Measurements from ENCODE around the gene RHOBTB3.

RHOBTB3 gene

DNA sequence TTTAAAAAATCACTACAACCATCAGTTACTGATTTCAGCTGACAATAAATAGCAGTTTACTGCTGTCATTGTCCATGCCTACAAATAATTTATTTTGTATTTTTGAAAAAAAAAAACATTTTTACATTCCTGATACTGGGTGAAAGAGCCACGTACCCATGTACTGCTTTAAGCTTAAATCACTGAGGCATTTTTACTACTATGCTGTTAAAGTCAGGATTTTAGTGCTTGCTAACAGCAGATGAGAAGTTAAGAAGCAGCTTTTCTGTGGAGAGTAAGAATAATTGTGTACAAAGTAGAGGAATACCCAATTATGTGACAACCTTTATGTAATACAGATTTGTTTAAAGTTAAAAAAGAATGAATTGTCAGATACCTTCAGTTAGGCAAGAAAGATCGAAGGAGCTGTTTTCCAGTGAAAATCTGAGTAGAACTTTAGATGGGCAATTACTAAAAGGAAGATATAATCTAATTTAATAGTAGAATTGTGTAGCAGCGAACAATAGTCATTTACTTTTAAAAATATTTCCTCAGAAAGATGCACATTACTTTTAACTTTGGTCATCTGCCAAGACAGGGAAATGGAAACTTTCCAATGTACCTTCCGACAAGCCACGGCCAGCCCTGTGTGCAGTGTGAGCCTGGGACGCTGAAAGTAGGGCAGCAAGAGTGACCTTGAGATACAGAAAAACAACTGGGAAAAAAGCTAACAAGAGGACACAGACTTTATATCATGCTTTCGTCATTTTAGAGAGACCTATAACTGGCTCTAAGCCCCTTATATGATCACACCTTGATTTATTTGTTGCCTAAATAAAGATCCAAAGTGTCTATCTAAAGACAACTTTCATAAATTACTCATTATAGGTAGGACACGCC, 39.9 kb downstream of the RHOBTB3 start:
- Histone ChIP-seq H3K4me1 (ENCODE audit: control insufficient read depth, insufficient read depth, low read length) (peaks cover 7% of the 10 kb centered on the region), H3K36me3 (ENCODE audit: control insufficient read depth, insufficient read depth, low read length) (peaks cover 3% of the 10 kb centered on the region), H3K27ac (ENCODE audit: low read depth, low read length) (peak overlapping the region; percentile 33), H3K9ac (ENCODE audit: low read length) (no peak overlapping the region), H3K27me3 (ENCODE audit: control insufficient read depth, insufficient read depth, low read length) (no peaks in the 10 kb centered on the region), H3K4me3 (ENCODE audit: low read length) (no peak overlapping the region)

DNA sequence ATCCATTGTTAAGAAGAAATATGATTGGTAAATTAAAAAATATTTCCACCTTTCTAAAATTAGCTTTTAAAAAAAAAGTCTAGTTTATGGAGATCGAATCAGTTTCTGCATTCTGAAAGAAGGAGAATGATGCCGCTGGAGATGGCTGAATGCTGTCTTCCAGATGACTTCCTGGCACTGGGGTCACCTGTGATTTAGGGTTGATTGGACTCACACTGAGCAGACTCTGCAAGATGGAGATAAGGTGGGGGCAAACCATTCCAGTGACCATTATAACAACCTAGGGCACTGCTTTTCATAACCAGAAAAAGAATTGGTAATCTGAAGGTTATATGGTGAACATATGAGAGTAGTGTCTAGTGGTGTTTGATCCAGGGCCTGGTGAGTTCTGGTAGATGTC, 40.8 kb downstream of the RHOBTB3 start:
- H3K27me3 ChIP-seq (ENCODE audit: control insufficient read depth, insufficient read depth, low read length) = no peaks in the 10 kb centered on the region
- no peak overlapping the region for H3K4me3 ChIP-seq (ENCODE audit: low read length)
- peaks cover 7% of the 10 kb centered on the region for H3K4me1 ChIP-seq (ENCODE audit: control insufficient read depth, insufficient read depth, low read length)
- H3K27ac ChIP-seq (ENCODE audit: low read depth, low read length) = no peak overlapping the region
- H3K9ac ChIP-seq (ENCODE audit: low read length) = no peak overlapping the region
- peaks cover 3% of the 10 kb centered on the region for H3K36me3 ChIP-seq (ENCODE audit: control insufficient read depth, insufficient read depth, low read length)

DNA sequence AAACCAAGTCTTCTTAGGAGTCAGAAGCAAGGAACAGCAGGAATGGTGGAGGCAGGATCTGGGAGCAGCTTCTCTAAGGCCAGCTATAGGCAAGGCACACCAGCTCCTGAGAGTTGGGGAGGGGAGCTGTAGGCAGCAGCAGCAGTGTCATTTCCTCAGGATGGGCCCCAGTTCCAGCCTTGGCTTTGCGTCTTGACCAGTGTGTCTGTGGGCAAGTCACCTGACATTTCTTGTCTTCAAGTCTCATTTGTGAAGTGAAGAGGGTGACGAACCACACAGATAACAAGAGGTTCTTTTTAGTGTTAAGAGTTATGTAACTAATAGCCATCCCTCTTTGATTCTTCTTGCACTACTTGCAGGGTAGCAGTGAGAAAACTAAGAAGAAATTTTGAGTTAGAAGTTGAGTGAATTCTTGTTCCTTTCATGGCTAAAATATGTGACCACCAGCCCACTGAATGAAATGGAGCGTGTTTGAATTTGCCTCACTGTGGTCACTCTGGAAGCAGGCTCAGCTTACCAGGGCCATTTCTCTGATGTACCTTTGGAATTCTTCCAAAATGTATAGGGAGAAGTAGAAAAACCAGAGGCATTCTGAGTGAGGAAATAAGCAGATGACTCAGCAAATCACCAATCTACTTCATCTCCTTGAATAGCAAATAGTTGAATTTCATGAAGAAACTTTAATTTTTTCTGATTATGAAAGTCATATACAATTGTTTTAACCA, 42.4 kb downstream of the RHOBTB3 start:
- Histone ChIP-seq H3K4me3 (ENCODE audit: low read length) (no peak overlapping the region), H3K27ac (ENCODE audit: low read depth, low read length) (no peak overlapping the region), H3K27me3 (ENCODE audit: control insufficient read depth, insufficient read depth, low read length) (no peaks in the 10 kb centered on the region), H3K9ac (ENCODE audit: low read length) (no peak overlapping the region), H3K4me1 (ENCODE audit: control insufficient read depth, insufficient read depth, low read length) (peaks cover 7% of the 10 kb centered on the region), H3K36me3 (ENCODE audit: control insufficient read depth, insufficient read depth, low read length) (peaks cover 3% of the 10 kb centered on the region)

DNA sequence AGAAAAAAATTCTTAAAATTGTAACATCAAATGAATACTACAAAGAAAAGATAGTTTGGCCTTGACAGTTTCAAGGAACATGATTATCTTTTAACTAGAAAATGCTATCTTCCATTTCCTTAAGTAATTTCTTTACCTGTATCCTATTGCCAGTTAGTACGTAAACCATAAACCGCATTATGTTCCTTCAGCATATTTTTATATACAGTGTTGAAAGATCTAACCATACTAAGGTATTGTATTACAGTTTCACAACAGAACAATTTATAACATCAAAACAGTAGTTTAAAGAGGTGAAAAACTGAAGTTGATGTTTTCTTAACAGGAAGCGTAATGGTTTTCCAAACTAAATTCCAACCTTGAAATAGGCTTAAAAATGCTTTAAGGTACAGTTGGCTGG, 46.3 kb downstream of the RHOBTB3 start:
- no peaks in the 10 kb centered on the region for H3K36me3 ChIP-seq (ENCODE audit: control insufficient read depth, insufficient read depth, low read length)
- no peak overlapping the region for H3K27ac ChIP-seq (ENCODE audit: low read depth, low read length)
- no peaks in the 10 kb centered on the region for H3K4me1 ChIP-seq (ENCODE audit: control insufficient read depth, insufficient read depth, low read length)

DNA sequence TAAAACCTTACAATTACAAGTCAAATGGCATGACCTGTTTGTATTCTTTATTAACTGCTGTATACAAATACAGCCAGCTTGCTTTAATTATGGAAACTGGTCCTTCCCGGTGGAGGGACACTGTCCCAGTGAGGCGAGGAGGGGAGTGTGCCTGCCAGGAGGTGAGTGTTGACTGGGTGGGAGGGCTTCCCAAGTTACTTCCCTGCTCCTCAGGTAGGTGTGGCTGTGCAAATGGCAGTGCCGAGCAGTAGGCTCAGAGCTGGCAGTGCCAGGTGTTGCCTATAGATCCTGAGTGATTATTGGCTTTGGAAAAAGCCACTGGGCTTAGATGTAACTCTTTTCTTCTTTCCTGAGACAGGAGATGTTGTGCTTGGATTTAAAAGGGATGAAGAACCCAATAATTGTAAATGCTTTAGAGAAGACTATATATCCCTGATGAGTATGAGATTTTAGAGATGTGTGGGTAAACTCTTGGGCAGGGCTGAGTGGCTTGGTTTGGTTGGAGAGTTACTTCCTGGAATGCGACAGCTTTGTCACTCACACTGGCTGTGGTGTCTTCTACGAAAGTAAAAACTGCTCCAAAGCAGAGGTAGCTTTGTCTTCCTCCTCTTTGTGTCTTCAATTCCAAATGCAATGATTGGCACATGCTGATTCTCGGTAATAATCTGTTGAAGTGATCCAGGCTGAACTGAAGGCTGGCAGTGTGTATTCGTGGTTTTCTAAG, 47.7 kb downstream of the RHOBTB3 start:
- Histone ChIP-seq H3K4me1 (ENCODE audit: control insufficient read depth, insufficient read depth, low read length) (no peaks in the 10 kb centered on the region), H3K27me3 (ENCODE audit: control insufficient read depth, insufficient read depth, low read length) (no peaks in the 10 kb centered on the region), H3K4me3 (ENCODE audit: low read length) (no peak overlapping the region), H3K27ac (ENCODE audit: low read depth, low read length) (no peak overlapping the region), H3K36me3 (ENCODE audit: control insufficient read depth, insufficient read depth, low read length) (no peaks in the 10 kb centered on the region), H3K9ac (ENCODE audit: low read length) (no peak overlapping the region)

More for the DNA sequence above, 46.3 kb downstream of the RHOBTB3 start:
- H3K27me3 ChIP-seq (ENCODE audit: control insufficient read depth, insufficient read depth, low read length) = no peaks in the 10 kb centered on the region
- no peak overlapping the region for H3K9ac ChIP-seq (ENCODE audit: low read length)
- H3K4me3 ChIP-seq (ENCODE audit: low read length) = no peak overlapping the region

GRCh38 chr5:95779611-95780010, 48.5 kb downstream of the RHOBTB3 start:
- Histone ChIP-seq H3K4me3 (ENCODE audit: low read length) (no peak overlapping the region), H3K27me3 (ENCODE audit: control insufficient read depth, insufficient read depth, low read length) (no peaks in the 10 kb centered on the region), H3K36me3 (ENCODE audit: control insufficient read depth, insufficient read depth, low read length) (no peaks in the 10 kb centered on the region), H3K4me1 (ENCODE audit: control insufficient read depth, insufficient read depth, low read length) (no peaks in the 10 kb centered on the region), H3K9ac (ENCODE audit: low read length) (no peak overlapping the region), H3K27ac (ENCODE audit: low read depth, low read length) (no peak overlapping the region)

DNA sequence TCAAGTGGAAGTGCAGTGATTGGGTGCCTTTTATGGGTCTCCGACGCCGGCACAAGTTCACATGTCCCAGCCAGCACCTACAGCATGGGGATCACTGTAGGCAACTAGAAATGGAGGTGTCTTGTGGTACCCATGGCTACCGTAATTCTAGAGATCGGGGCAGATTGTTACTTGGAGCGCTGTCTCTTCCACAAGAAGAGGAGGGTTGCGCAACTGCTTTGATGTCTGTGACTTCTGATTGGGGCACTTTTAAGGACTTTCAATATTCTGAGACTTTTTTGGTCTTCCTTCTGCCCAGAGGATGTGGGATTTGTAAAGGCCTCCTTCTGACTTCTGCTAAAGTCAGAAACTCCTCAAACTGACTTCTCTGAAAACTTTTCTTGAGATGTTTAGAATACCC, 49.5 kb downstream of the RHOBTB3 start:
- Histone ChIP-seq H3K36me3 (ENCODE audit: control insufficient read depth, insufficient read depth, low read length) (no peaks in the 10 kb centered on the region), H3K4me1 (ENCODE audit: control insufficient read depth, insufficient read depth, low read length) (no peaks in the 10 kb centered on the region), H3K27me3 (ENCODE audit: control insufficient read depth, insufficient read depth, low read length) (no peaks in the 10 kb centered on the region), H3K4me3 (ENCODE audit: low read length) (no peak overlapping the region), H3K9ac (ENCODE audit: low read length) (no peak overlapping the region), H3K27ac (ENCODE audit: low read depth, low read length) (peak overlapping the region; percentile 0)

- Histone ChIP-seq H3K9ac (ENCODE audit: low read length) (no peak overlapping the region), H3K27ac (ENCODE audit: low read depth, low read length) (peak overlapping the region; percentile 32), H3K4me3 (ENCODE audit: low read length) (no peak overlapping the region), H3K4me1 (ENCODE audit: control insufficient read depth, insufficient read depth, low read length) (no peaks in the 10 kb centered on the region), H3K36me3 (ENCODE audit: control insufficient read depth, insufficient read depth, low read length) (no peaks in the 10 kb centered on the region), H3K27me3 (ENCODE audit: control insufficient read depth, insufficient read depth, low read length) (no peaks in the 10 kb centered on the region)
Observed at GRCh38 chr5:95781101-95781583, 50.0 kb downstream of the RHOBTB3 start.

DNA sequence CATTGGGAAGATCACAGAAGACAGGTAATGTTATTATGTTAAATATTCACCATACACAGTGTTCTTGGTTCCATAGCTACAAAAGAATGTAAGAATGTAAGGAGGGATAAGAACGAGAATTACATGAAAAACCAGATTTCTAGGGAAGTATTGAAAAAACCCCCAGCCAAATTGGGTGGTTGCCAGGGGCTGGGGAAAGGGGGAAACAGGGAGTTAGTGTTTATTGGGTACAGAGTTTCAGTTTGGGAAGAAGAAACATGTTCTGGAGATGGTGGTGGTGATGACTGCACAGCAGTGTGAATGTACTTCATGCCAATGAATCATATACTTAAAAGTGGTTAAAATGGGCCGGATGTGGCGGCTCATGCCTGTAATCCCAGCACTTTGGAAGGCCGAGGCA, 51.0 kb downstream of the RHOBTB3 start:
- H3K27me3 ChIP-seq (ENCODE audit: control insufficient read depth, insufficient read depth, low read length) = no peaks in the 10 kb centered on the region
- no peak overlapping the region for H3K9ac ChIP-seq (ENCODE audit: low read length)
- no peaks in the 10 kb centered on the region for H3K4me1 ChIP-seq (ENCODE audit: control insufficient read depth, insufficient read depth, low read length)
- H3K27ac ChIP-seq (ENCODE audit: low read depth, low read length) = no peak overlapping the region
- no peaks in the 10 kb centered on the region for H3K36me3 ChIP-seq (ENCODE audit: control insufficient read depth, insufficient read depth, low read length)
- H3K4me3 ChIP-seq (ENCODE audit: low read length) = no peak overlapping the region

GRCh38 chr5:95783661-95784060, 52.5 kb downstream of the RHOBTB3 start:
- H3K27ac ChIP-seq (ENCODE audit: low read depth, low read length) = no peak overlapping the region
- H3K4me1 ChIP-seq (ENCODE audit: control insufficient read depth, insufficient read depth, low read length) = no peaks in the 10 kb centered on the region
- no peaks in the 10 kb centered on the region for H3K27me3 ChIP-seq (ENCODE audit: control insufficient read depth, insufficient read depth, low read length)
- no peak overlapping the region for H3K4me3 ChIP-seq (ENCODE audit: low read length)
- H3K9ac ChIP-seq (ENCODE audit: low read length) = no peak overlapping the region
- H3K36me3 ChIP-seq (ENCODE audit: control insufficient read depth, insufficient read depth, low read length) = no peaks in the 10 kb centered on the region

GRCh38 chr5:95784514-95785302, 53.6 kb downstream of the RHOBTB3 start:
- Histone ChIP-seq H3K27ac (ENCODE audit: low read depth, low read length) (no peak overlapping the region), H3K9ac (ENCODE audit: low read length) (no peak overlapping the region), H3K4me3 (ENCODE audit: low read length) (no peak overlapping the region), H3K4me1 (ENCODE audit: control insufficient read depth, insufficient read depth, low read length) (no peaks in the 10 kb centered on the region), H3K36me3 (ENCODE audit: control insufficient read depth, insufficient read depth, low read length) (no peaks in the 10 kb centered on the region), H3K27me3 (ENCODE audit: control insufficient read depth, insufficient read depth, low read length) (no peaks in the 10 kb centered on the region)

All from rectal smooth muscle tissue (tissue), 1 donor.